Measurements from ENCODE around the gene ACHE. TPM values are rescaled to one million over a fixed set of nuclear protein-coding genes. Genes with fewer than 3 reads are reported as not detected.

The ACHE gene
- total RNA-seq, 6 experiments from 2014 or later: 0.59 to 6.0 (median 3.0) TPM

- Histone ChIP-seq H3K4me1 (peaks cover 0 to 25% (median 8%) of the 10 kb centered on the region in 4 donors), H3K27ac (no peak overlapping the region), H3K9me3 (no peaks in the 10 kb centered on the region), H3K36me3 (peaks cover 0 to 37% (median 18%) of the 10 kb centered on the region in 4 donors), H3K4me3 (no peak overlapping the region), H3K27me3 (no peaks in the 10 kb centered on the region)
- TF ChIP-seq CTCF (IDR thresholded peaks at IDR 0.05): no peak
- WGBS (ENCODE audit: insufficient coverage, low coverage, low lambda C conversion rate, missing lambda C conversion rate): 72% methylated on average over 6 of the region's 10 CpGs
- intact Hi-C loops (cut with DNase I): no loop called here
- DNase-seq (no peak), ATAC-seq (no peak)
Observed at GRCh38 chr7:100873599-100874299, 21.9 kb downstream of the ACHE start.

- peak; percentile 42 for TF ChIP-seq POLR2A (IDR thresholded peaks at IDR 0.05)
- no peak for TF ChIP-seq CTCF (IDR thresholded peaks at IDR 0.05)
- peak; percentile 45 to 70 (median 58) for ATAC-seq
Observed at GRCh38 chr7:100867776-100868485, 27.8 kb downstream of the ACHE start.

GRCh38 chr7:100867040-100867775 is 28.5 kb downstream of the ACHE start, which contains the start of gene TRIP6:
TSS of gene TRIP6 (plus strand) at chr7:100867387. CDS start at chr7:100867498, 111 bp downstream.
- Histone ChIP-seq H3K36me3 (peaks cover 0 to 21% (median 9%) of the 10 kb centered on the region in 4 donors), H3K4me1 (peaks cover 0 to 28% (median 9%) of the 10 kb centered on the region in 4 donors), H3K27ac (peak within 1 kb of the TSS; percentile 95 to 99 (median 96)), H3K27me3 (no peaks in the 10 kb centered on the region), H3K4me3 (peak within 1 kb of the TSS; percentile 87 to 99 (median 94)), H3K9me3 (no peaks in the 10 kb centered on the region)
- DNase-seq (peak; percentile 82 to 86 (median 84)), ATAC-seq (peak; percentile 50 to 64 (median 55))
- WGBS (ENCODE audit: insufficient coverage, low coverage, low lambda C conversion rate, missing lambda C conversion rate): under 1% methylated on average over 15 of the region's 42 CpGs
- intact Hi-C loops (cut with DNase I): no loop called here
- TF ChIP-seq CTCF (IDR thresholded peaks at IDR 0.05) (no peak), POLR2A (IDR thresholded peaks at IDR 0.05) (peak; percentile 41)

More at GRCh38 chr7:100867776-100868485, 27.8 kb downstream of the ACHE start:
- Histone ChIP-seq H3K4me1 (peaks cover 0 to 27% (median 9%) of the 10 kb centered on the region in 4 donors), H3K27me3 (no peaks in the 10 kb centered on the region), H3K9me3 (no peaks in the 10 kb centered on the region), H3K36me3 (peaks cover 0 to 29% (median 13%) of the 10 kb centered on the region in 4 donors), H3K27ac (peak overlapping the region; percentile 95 to 99 (median 96)), H3K4me3 (peak overlapping the region; percentile 87 to 99 (median 94))
- WGBS (ENCODE audit: insufficient coverage, low coverage, low lambda C conversion rate, missing lambda C conversion rate): 2% methylated on average over 9 of the region's 27 CpGs
- peak; percentile 62 to 80 (median 78) for DNase-seq
- intact Hi-C loops (cut with DNase I): no loop called here

GRCh38 chr7:100866729-100867039 is 29.0 kb downstream of the ACHE start:
- peak overlapping the region; percentile 87 to 99 (median 94) for H3K4me3 ChIP-seq
- ATAC-seq: no peak
- no peaks in the 10 kb centered on the region for H3K9me3 ChIP-seq
- H3K4me1 ChIP-seq: peaks cover 0 to 28% (median 9%) of the 10 kb centered on the region in 4 donors
- TF ChIP-seq POLR2A (IDR thresholded peaks at IDR 0.05) (no peak), CTCF (IDR thresholded peaks at IDR 0.05) (no peak)
- H3K27me3 ChIP-seq: no peaks in the 10 kb centered on the region
- WGBS (ENCODE audit: insufficient coverage, low coverage, low lambda C conversion rate, missing lambda C conversion rate): no CpG with 5 or more reads among the region's 5 CpGs
- no peak for DNase-seq
- H3K27ac ChIP-seq: peak overlapping the region; percentile 95 to 99 (median 96)
- H3K36me3 ChIP-seq: peaks cover 0 to 16% (median 7%) of the 10 kb centered on the region in 4 donors
- intact Hi-C loops (cut with DNase I): no loop called here
